GM12878 (cell line): ENCODE measurements around the gene RILPL2. TPM values are rescaled to one million over a fixed set of nuclear protein-coding genes. Genes with fewer than 3 reads are reported as not detected.
A peak's percentile ranks its signal among the peaks of the same experiment; 100 is the strongest.

Experiments used
- ASH2L ChIP-seq: fragments of 300-600, 200-600 bp; sonication (generic); IDR thresholded peaks from 2 replicates; pipeline ENCODE4 v1.6.1; 2017; ENCODE audit warnings: low read depth, mild to moderate bottlenecking, borderline replicate concordance
- BMI1 ChIP-seq: fragments of 450-650 bp; IDR thresholded peaks from 2 replicates; pipeline ENCODE4 v1.6.1; 2016; ENCODE audit warnings: mild to moderate bottlenecking, moderate library complexity, borderline replicate concordance
- BRCA1 ChIP-seq: IDR thresholded peaks from 2 replicates; pipeline ENCODE4 v1.6.1; 2011; ENCODE audit warnings: low read depth, low read length, improper control_type of control experiment
- CREB1 ChIP-seq: IDR thresholded peaks from 2 replicates; pipeline ENCODE4 v1.6.1; 2012; ENCODE audit warnings: low read depth, mild to moderate bottlenecking, inconsistent platforms
- CTCF ChIP-seq, 3 experiments: IDR thresholded peaks in 2 of 3; conservative IDR thresholded peaks in 1 of 3; 2 replicates each; pipeline ENCODE4 v1.5.1; 2011; ENCODE audit warnings: low read depth in 3 of 3, low read length in 3 of 3, mild to moderate bottlenecking in 3 of 3, control low read depth in 2 of 3, moderate library complexity in 2 of 3, inconsistent platforms in 1 of 3, mixed read lengths in 1 of 3; ENCODE audit not compliant: control insufficient read depth in 2 of 3, insufficient read depth in 1 of 3; ENCODE audit errors: extremely low read depth in 1 of 3
- IKZF2 ChIP-seq, 2 experiments: fragments of 450-650 bp; IDR thresholded peaks; 2 replicates each; pipeline ENCODE4 v1.6.1; 2017; ENCODE audit warnings: mild to moderate bottlenecking in 2 of 2, moderate library complexity in 2 of 2
- JUNB ChIP-seq: IDR thresholded peaks from 2 replicates; pipeline ENCODE4 v1.6.1; 2016; ENCODE audit warnings: antibody characterized with exemption, mild to moderate bottlenecking
- KAT2A ChIP-seq: conservative IDR thresholded peaks from 2 replicates; pipeline ENCODE4 v1.6.1; 2011; ENCODE audit warnings: low read depth, low read length; ENCODE audit not compliant: control insufficient read depth
- KDM1A ChIP-seq: fragments of 200-600 bp; sonication (generic); IDR thresholded peaks from 2 replicates; pipeline ENCODE4 v1.6.1; 2016; ENCODE audit warnings: borderline replicate concordance
- MEF2B ChIP-seq: fragments of 450-650 bp; IDR thresholded peaks from 2 replicates; pipeline ENCODE4 v1.6.1; 2018; ENCODE audit warnings: mild to moderate bottlenecking, moderate library complexity; ENCODE audit not compliant: partially characterized antibody, poor library complexity, severe bottlenecking
- NFIC ChIP-seq: IDR thresholded peaks from 2 replicates; pipeline ENCODE4 v1.6.1; 2012; ENCODE audit warnings: low read depth, mild to moderate bottlenecking, inconsistent platforms, low read length, moderate library complexity
- NKRF ChIP-seq: fragments of 450-650 bp; conservative IDR thresholded peaks from 2 replicates; pipeline ENCODE4 v1.6.1; 2017; ENCODE audit warnings: mild to moderate bottlenecking, moderate library complexity
- NR2C2 ChIP-seq: IDR thresholded peaks from 2 replicates; pipeline ENCODE4 v1.6.1; 2011; ENCODE audit warnings: borderline replicate concordance, low read depth; ENCODE audit not compliant: control insufficient read depth, insufficient read length
- NR2F1 ChIP-seq: fragments of 450-650 bp; conservative IDR thresholded peaks from 2 replicates; pipeline ENCODE4 v1.6.1; 2017; ENCODE audit warnings: mild to moderate bottlenecking
- PKNOX1 ChIP-seq: fragments of 450-650 bp; IDR thresholded peaks from 2 replicates; pipeline ENCODE4 v1.6.1; 2016; ENCODE audit warnings: mild to moderate bottlenecking
- RCOR1 ChIP-seq: conservative IDR thresholded peaks from 2 replicates; pipeline ENCODE4 v1.6.1; 2012; ENCODE audit warnings: low read depth, low read length, improper control_type of control experiment
- SMAD1 ChIP-seq: fragments of 450-650 bp; IDR thresholded peaks from 2 replicates; pipeline ENCODE4 v1.6.1; 2018; ENCODE audit warnings: mild to moderate bottlenecking, low read depth; ENCODE audit not compliant: partially characterized antibody
- USF1 ChIP-seq: IDR thresholded peaks from 2 replicates; pipeline ENCODE4 v1.6.1; 2011; ENCODE audit warnings: borderline replicate concordance, low read depth, mild to moderate bottlenecking, moderate library complexity, mixed read lengths, low read length; ENCODE audit not compliant: insufficient read depth; ENCODE audit errors: extremely low read length
- ZBTB33 ChIP-seq: fragments of 450-650 bp; IDR thresholded peaks from 2 replicates; pipeline ENCODE4 v1.6.1; 2017; ENCODE audit warnings: mild to moderate bottlenecking
- ZNF217 ChIP-seq: fragments of 450-650 bp; IDR thresholded peaks from 2 replicates; pipeline ENCODE4 v1.6.1; 2017; ENCODE audit warnings: antibody characterized with exemption, mild to moderate bottlenecking
- ZNF24 ChIP-seq: fragments of 450-650 bp; IDR thresholded peaks from 2 replicates; pipeline ENCODE4 v1.6.1; 2017; ENCODE audit warnings: antibody characterized with exemption, mild to moderate bottlenecking
- ZSCAN29 ChIP-seq: fragments of 450-650 bp; IDR thresholded peaks from 2 replicates; pipeline ENCODE4 v1.6.1; 2017; ENCODE audit warnings: mild to moderate bottlenecking, moderate library complexity
- ZZZ3 ChIP-seq: IDR thresholded peaks from 2 replicates; pipeline ENCODE4 v1.6.1; 2011; ENCODE audit warnings: low read depth; ENCODE audit not compliant: control insufficient read depth, insufficient read length
- polyA plus RNA-seq, 11 experiments: library from polyadenylated mRNA; depleted of rRNA in 4 of 11; unstranded in 6 of 11; stranded (reverse) in 5 of 11; fragments of >200 nt; fragmentation: Nextera tagmentation in 4 of 11; fragmentation: Illumina TruSeq in 1 of 11; extraction: Ambion mirVana in 4 of 11; extraction: Trizol in 1 of 11; gene quantifications; 1 replicate in 1 of 11; 2 replicates in 10 of 11; pipeline versions ENCODE4 v1.2.1 to v1.2.3, GENCODE V29; 2011 to 2016; ENCODE audit warnings: inconsistent platforms in 2 of 11, missing spikeins in 2 of 11, low read depth in 1 of 11
- total RNA-seq, 4 experiments: library from RNA; depleted of rRNA in 3 of 4; stranded (reverse); fragments of >200 nt in 3 of 4; fragmentation: Illumina TruSeq in 1 of 4; extraction: Trizol in 1 of 4; gene quantifications; 2 replicates each; pipeline versions ENCODE4 v1.2.1 to v1.2.3, GENCODE V29; 2013 to 2021

The RILPL2 gene
- total and polyA plus RNA-seq, 10 of the 15 experiments (the other 5 are each of a cell fraction or from before 2014, with no cell fraction given) = 3.5 to 38.5 (median 19.7) TPM

- TF ChIP-seq USF1 (peak; percentile 79), CREB1 (peak; percentile 53; the same call in 1 of the 2 replicates), NR2F1 (peak; percentile 78), KAT2A (no peak), NKRF (no peak), JUNB (peak; percentile 88), ZSCAN29 (no peak), ZZZ3 (no peak), IKZF2 (IDR thresholded peaks at IDR 0.05) (peak; percentile 29 to 54; a peak in 3 of 4 replicates), ZNF217 (no peak), NR2C2 (no peak), SMAD1 (no peak), NFIC (peak; percentile 63; the same call in 1 of the 2 replicates), BMI1 (no peak), MEF2B (peak; percentile 68), ZNF24 (no peak), ASH2L (no peak), KDM1A (no peak), ZBTB33 (no peak), BRCA1 (no peak), PKNOX1 (no peak; the same call in 1 of the 2 replicates), RCOR1 (no peak), CTCF (IDR thresholded peaks at IDR 0.05 in 2 of 3, conservative IDR thresholded peaks at IDR 0.05 in 1 of 3; ENCODE audit: control insufficient read depth in 2 of 3, extremely low read depth in 1 of 3, insufficient read depth in 1 of 3, low read depth in 3 of 3, low read length in 3 of 3) (no peak)
These were observed 9.3 kb downstream of the RILPL2 start (continued) for GRCh38 chr12:123427036-123427769.
